ENCODE results near the gene ZBTB9. TPM values are rescaled to one million over a fixed set of nuclear protein-coding genes. Genes with fewer than 3 reads are reported as not detected.
A peak's percentile ranks its signal among the peaks of the same experiment; 100 is the strongest.

The ZBTB9 gene
- polyA plus RNA-seq (2013, experiment 1 of 2) = 15.1 TPM
- 15.5 TPM for polyA plus RNA-seq (2013, experiment 2 of 2)

- H2AK5ac ChIP-seq (ENCODE audit: low read length) = peak within 1 kb of the TSS; percentile 2
- H3K36me3 ChIP-seq (ENCODE audit: control insufficient read depth, insufficient read depth, low read length) = peaks cover 4% of the 10 kb centered on the region
- H3K4ac ChIP-seq (ENCODE audit: low read depth, low read length) = peak within 1 kb of the TSS; percentile 44
- H3K4me2 ChIP-seq (ENCODE audit: low read length) = peak within 1 kb of the TSS; percentile 77
- peak within 1 kb of the TSS; percentile 66 for H3K23ac ChIP-seq (ENCODE audit: low read length)
- H3K9ac ChIP-seq (ENCODE audit: low read length) = peak within 1 kb of the TSS; percentile 90
- H3K56ac ChIP-seq (ENCODE audit: low read length) = peak within 1 kb of the TSS; percentile 92
- H3K18ac ChIP-seq (ENCODE audit: low read length) = peak within 1 kb of the TSS; percentile 45
- no CpG with 5 or more reads among the region's 65 CpGs for WGBS (ENCODE audit: extremely low coverage, insufficient coverage, low lambda C conversion rate)
- no peak within 1 kb of the TSS for H3K27ac ChIP-seq (ENCODE audit: low read depth, low read length)
- H3K79me2 ChIP-seq (ENCODE audit: control insufficient read depth, insufficient read depth, low read length) = peaks cover 8% of the 10 kb centered on the region
- H3K4me1 ChIP-seq (ENCODE audit: control insufficient read depth, low read depth, low read length) = peaks cover 3% of the 10 kb centered on the region
- H2BK15ac ChIP-seq (replicated peaks; ENCODE audit: low read depth) = no peak within 1 kb of the TSS
- H3K27me3 ChIP-seq (ENCODE audit: insufficient read depth, low read length, poor library complexity) = no peaks in the 10 kb centered on the region
- DNase-seq = peak; percentile 97
- H4K8ac ChIP-seq (ENCODE audit: low read depth, low read length) = no peak within 1 kb of the TSS
- no peak within 1 kb of the TSS for H4K5ac ChIP-seq (ENCODE audit: low read length)
- H3K79me1 ChIP-seq (ENCODE audit: low read length) = peaks cover 17% of the 10 kb centered on the region
- H2BK5ac ChIP-seq (ENCODE audit: low read length) = no peak within 1 kb of the TSS
- H2BK120ac ChIP-seq (ENCODE audit: low read depth, low read length) = no peak within 1 kb of the TSS
- H3K4me3 ChIP-seq (ENCODE audit: low read length) = peak within 1 kb of the TSS; percentile 90
Observed at GRCh38 chr6:33454009-33454946, at the start of gene ZBTB9. Gene ZBTB9, plus strand, starts transcription at chr6:33454576. Its CDS starts 525 bp downstream, at chr6:33455101.

- no peak overlapping the region for H4K8ac ChIP-seq (ENCODE audit: low read depth, low read length)
- H3K79me1 ChIP-seq (ENCODE audit: low read length) = peaks cover 4% of the 10 kb centered on the region
- no peak overlapping the region for H2BK120ac ChIP-seq (ENCODE audit: low read depth, low read length)
- WGBS (ENCODE audit: extremely low coverage, insufficient coverage, low lambda C conversion rate) = no CpG with 5 or more reads among the region's 17 CpGs
- peaks cover 26% of the 10 kb centered on the region for H3K36me3 ChIP-seq (ENCODE audit: control insufficient read depth, insufficient read depth, low read length)
- H3K4ac ChIP-seq (ENCODE audit: low read depth, low read length) = no peak overlapping the region
- H3K18ac ChIP-seq (ENCODE audit: low read length) = no peak overlapping the region
- H3K23ac ChIP-seq (ENCODE audit: low read length) = no peak overlapping the region
- no peak overlapping the region for H3K4me3 ChIP-seq (ENCODE audit: low read length)
- H3K56ac ChIP-seq (ENCODE audit: low read length) = no peak overlapping the region
- H3K4me1 ChIP-seq (ENCODE audit: control insufficient read depth, low read depth, low read length) = no peaks in the 10 kb centered on the region
- no peak overlapping the region for H2AK5ac ChIP-seq (ENCODE audit: low read length)
- no peak overlapping the region for H3K4me2 ChIP-seq (ENCODE audit: low read length)
- DNase-seq = no peak
- H2BK5ac ChIP-seq (ENCODE audit: low read length) = no peak overlapping the region
- H3K79me2 ChIP-seq (ENCODE audit: control insufficient read depth, insufficient read depth, low read length) = no peaks in the 10 kb centered on the region
- no peak overlapping the region for H4K5ac ChIP-seq (ENCODE audit: low read length)
- no peak overlapping the region for H3K9ac ChIP-seq (ENCODE audit: low read length)
- H2BK15ac ChIP-seq (replicated peaks; ENCODE audit: low read depth) = no peak overlapping the region
- no peak overlapping the region for H3K27ac ChIP-seq (ENCODE audit: low read depth, low read length)
- no peaks in the 10 kb centered on the region for H3K27me3 ChIP-seq (ENCODE audit: insufficient read depth, low read length, poor library complexity)
Observed at GRCh38 chr6:33404884-33405283, 49.5 kb upstream of the ZBTB9 start.

- Histone ChIP-seq H4K8ac (ENCODE audit: low read depth, low read length) (no peak overlapping the region), H2BK15ac (replicated peaks; ENCODE audit: low read depth) (no peak overlapping the region), H3K9ac (ENCODE audit: low read length) (no peak overlapping the region), H3K79me1 (ENCODE audit: low read length) (peaks cover 4% of the 10 kb centered on the region), H4K5ac (ENCODE audit: low read length) (no peak overlapping the region), H3K27me3 (ENCODE audit: insufficient read depth, low read length, poor library complexity) (no peaks in the 10 kb centered on the region), H3K36me3 (ENCODE audit: control insufficient read depth, insufficient read depth, low read length) (peaks cover 26% of the 10 kb centered on the region), H3K79me2 (ENCODE audit: control insufficient read depth, insufficient read depth, low read length) (no peaks in the 10 kb centered on the region), H3K18ac (ENCODE audit: low read length) (no peak overlapping the region), H2BK5ac (ENCODE audit: low read length) (no peak overlapping the region), H2BK120ac (ENCODE audit: low read depth, low read length) (no peak overlapping the region), H3K56ac (ENCODE audit: low read length) (no peak overlapping the region), H3K4me1 (ENCODE audit: control insufficient read depth, low read depth, low read length) (no peaks in the 10 kb centered on the region), H2AK5ac (ENCODE audit: low read length) (no peak overlapping the region), H3K4ac (ENCODE audit: low read depth, low read length) (no peak overlapping the region), H3K23ac (ENCODE audit: low read length) (no peak overlapping the region), H3K4me2 (ENCODE audit: low read length) (no peak overlapping the region), H3K27ac (ENCODE audit: low read depth, low read length) (no peak overlapping the region), H3K4me3 (ENCODE audit: low read length) (no peak overlapping the region)
- WGBS (ENCODE audit: extremely low coverage, insufficient coverage, low lambda C conversion rate) = no CpG with 5 or more reads among the region's 15 CpGs
- no peak for DNase-seq
Observed at GRCh38 chr6:33405386-33405940, 48.9 kb upstream of the ZBTB9 start.

GRCh38 chr6:33406126-33406525 lies 48.2 kb upstream of the ZBTB9 start:
- H3K4me2 ChIP-seq (ENCODE audit: low read length) = no peak overlapping the region
- no peak overlapping the region for H2BK15ac ChIP-seq (replicated peaks; ENCODE audit: low read depth)
- no peak overlapping the region for H3K4me3 ChIP-seq (ENCODE audit: low read length)

GRCh38 chr6:33407132-33407718 lies 47.2 kb upstream of the ZBTB9 start:
- no peak overlapping the region for H3K18ac ChIP-seq (ENCODE audit: low read length)
- DNase-seq = no peak
- H3K23ac ChIP-seq (ENCODE audit: low read length) = no peak overlapping the region
- H3K4ac ChIP-seq (ENCODE audit: low read depth, low read length) = no peak overlapping the region
- no peak overlapping the region for H3K4me2 ChIP-seq (ENCODE audit: low read length)
- H4K5ac ChIP-seq (ENCODE audit: low read length) = no peak overlapping the region
- H2AK5ac ChIP-seq (ENCODE audit: low read length) = no peak overlapping the region
- H2BK5ac ChIP-seq (ENCODE audit: low read length) = no peak overlapping the region
- no peaks in the 10 kb centered on the region for H3K4me1 ChIP-seq (ENCODE audit: control insufficient read depth, low read depth, low read length)
- H3K36me3 ChIP-seq (ENCODE audit: control insufficient read depth, insufficient read depth, low read length) = peaks cover 26% of the 10 kb centered on the region
- no peak overlapping the region for H2BK120ac ChIP-seq (ENCODE audit: low read depth, low read length)
- no peak overlapping the region for H3K4me3 ChIP-seq (ENCODE audit: low read length)
- H3K79me2 ChIP-seq (ENCODE audit: control insufficient read depth, insufficient read depth, low read length) = peaks cover 3% of the 10 kb centered on the region
- H2BK15ac ChIP-seq (replicated peaks; ENCODE audit: low read depth) = no peak overlapping the region
- H3K9ac ChIP-seq (ENCODE audit: low read length) = no peak overlapping the region
- no CpG with 5 or more reads among the region's 5 CpGs for WGBS (ENCODE audit: extremely low coverage, insufficient coverage, low lambda C conversion rate)
- no peak overlapping the region for H3K56ac ChIP-seq (ENCODE audit: low read length)
- no peak overlapping the region for H3K27ac ChIP-seq (ENCODE audit: low read depth, low read length)
- no peaks in the 10 kb centered on the region for H3K27me3 ChIP-seq (ENCODE audit: insufficient read depth, low read length, poor library complexity)
- no peak overlapping the region for H4K8ac ChIP-seq (ENCODE audit: low read depth, low read length)
- peaks cover 6% of the 10 kb centered on the region for H3K79me1 ChIP-seq (ENCODE audit: low read length)

More at GRCh38 chr6:33406126-33406525, 48.2 kb upstream of the ZBTB9 start:
- Histone ChIP-seq H3K27me3 (ENCODE audit: insufficient read depth, low read length, poor library complexity) (no peaks in the 10 kb centered on the region), H4K8ac (ENCODE audit: low read depth, low read length) (no peak overlapping the region), H2AK5ac (ENCODE audit: low read length) (no peak overlapping the region), H2BK5ac (ENCODE audit: low read length) (no peak overlapping the region), H3K27ac (ENCODE audit: low read depth, low read length) (no peak overlapping the region), H3K9ac (ENCODE audit: low read length) (no peak overlapping the region), H3K36me3 (ENCODE audit: control insufficient read depth, insufficient read depth, low read length) (peaks cover 26% of the 10 kb centered on the region), H3K4ac (ENCODE audit: low read depth, low read length) (no peak overlapping the region), H3K79me1 (ENCODE audit: low read length) (peaks cover 4% of the 10 kb centered on the region), H3K23ac (ENCODE audit: low read length) (no peak overlapping the region), H4K5ac (ENCODE audit: low read length) (no peak overlapping the region), H2BK120ac (ENCODE audit: low read depth, low read length) (no peak overlapping the region), H3K79me2 (ENCODE audit: control insufficient read depth, insufficient read depth, low read length) (no peaks in the 10 kb centered on the region), H3K4me1 (ENCODE audit: control insufficient read depth, low read depth, low read length) (no peaks in the 10 kb centered on the region), H3K56ac (ENCODE audit: low read length) (no peak overlapping the region), H3K18ac (ENCODE audit: low read length) (no peak overlapping the region)
- no CpG with 5 or more reads among the region's 17 CpGs for WGBS (ENCODE audit: extremely low coverage, insufficient coverage, low lambda C conversion rate)
- no peak for DNase-seq

Measured in mesendoderm (in vitro differentiated cells).